Measurements from ENCODE around the gene CMTM2. TPM values are rescaled to one million over a fixed set of nuclear protein-coding genes. Genes with fewer than 3 reads are reported as not detected.

The CMTM2 gene
- polyA plus RNA-seq, 1 donor from 2014 or later: 0.25 TPM

- Histone ChIP-seq H2AFZ (ENCODE audit: low read depth, low read length) (no peak overlapping the region), H3K9me3 (ENCODE audit: low read length) (no peaks in the 10 kb centered on the region), H3K79me2 (replicated peaks; ENCODE audit: insufficient read depth, low read length) (no peaks in the 10 kb centered on the region), H3K9ac (ENCODE audit: low read length) (no peak overlapping the region), H3K4me3 (ENCODE audit: low read length) (no peak overlapping the region), H3K27me3 (ENCODE audit: insufficient read depth, low read depth, low read length) (no peaks in the 10 kb centered on the region), H4K20me1 (ENCODE audit: insufficient read depth) (no peaks in the 10 kb centered on the region), H3K9me2 (ENCODE audit: insufficient read depth, low read length) (no peaks in the 10 kb centered on the region), H3K36me3 (ENCODE audit: insufficient read depth, low read length) (peaks cover 4% of the 10 kb centered on the region), H3K27ac (ENCODE audit: low read length) (no peak overlapping the region), H3K4me2 (ENCODE audit: low read length) (no peak overlapping the region), H3F3A (ENCODE audit: insufficient read depth, low read length, poor library complexity, severe bottlenecking) (no peaks in the 10 kb centered on the region)
- TF ChIP-seq MXI1 (conservative IDR thresholded peaks at IDR 0.05; ENCODE audit: poor library complexity, severe bottlenecking): no peak
- TF ChIP-seq CTCF (IDR thresholded peaks at IDR 0.05; ENCODE audit: poor library complexity, severe bottlenecking): no peak
- no peak for TF ChIP-seq RAD21 (conservative IDR thresholded peaks at IDR 0.05)
- no peak for TF ChIP-seq EP300 (conservative IDR thresholded peaks at IDR 0.05; ENCODE audit: poor library complexity, severe bottlenecking)
These were observed 36.9 kb downstream of the CMTM2 start for GRCh38 chr16:66616169-66616568.

GRCh38 chr16:66616592-66616991, 37.3 kb downstream of the CMTM2 start:
- no peaks in the 10 kb centered on the region for H3F3A ChIP-seq (ENCODE audit: insufficient read depth, low read length, poor library complexity, severe bottlenecking)

More at GRCh38 chr16:66616592-66616991, 37.3 kb downstream of the CMTM2 start:
- Histone ChIP-seq H3K9ac (ENCODE audit: low read length) (no peak overlapping the region), H3K9me3 (ENCODE audit: low read length) (no peaks in the 10 kb centered on the region), H3K4me2 (ENCODE audit: low read length) (no peak overlapping the region), H3K27ac (ENCODE audit: low read length) (no peak overlapping the region), H3K4me3 (ENCODE audit: low read length) (no peak overlapping the region), H2AFZ (ENCODE audit: low read depth, low read length) (no peak overlapping the region), H3K79me2 (replicated peaks; ENCODE audit: insufficient read depth, low read length) (no peaks in the 10 kb centered on the region), H3K9me2 (ENCODE audit: insufficient read depth, low read length) (no peaks in the 10 kb centered on the region), H3K27me3 (ENCODE audit: insufficient read depth, low read depth, low read length) (no peaks in the 10 kb centered on the region), H4K20me1 (ENCODE audit: insufficient read depth) (no peaks in the 10 kb centered on the region), H3K36me3 (ENCODE audit: insufficient read depth, low read length) (peaks cover 4% of the 10 kb centered on the region)
- TF ChIP-seq, protein P1, sequence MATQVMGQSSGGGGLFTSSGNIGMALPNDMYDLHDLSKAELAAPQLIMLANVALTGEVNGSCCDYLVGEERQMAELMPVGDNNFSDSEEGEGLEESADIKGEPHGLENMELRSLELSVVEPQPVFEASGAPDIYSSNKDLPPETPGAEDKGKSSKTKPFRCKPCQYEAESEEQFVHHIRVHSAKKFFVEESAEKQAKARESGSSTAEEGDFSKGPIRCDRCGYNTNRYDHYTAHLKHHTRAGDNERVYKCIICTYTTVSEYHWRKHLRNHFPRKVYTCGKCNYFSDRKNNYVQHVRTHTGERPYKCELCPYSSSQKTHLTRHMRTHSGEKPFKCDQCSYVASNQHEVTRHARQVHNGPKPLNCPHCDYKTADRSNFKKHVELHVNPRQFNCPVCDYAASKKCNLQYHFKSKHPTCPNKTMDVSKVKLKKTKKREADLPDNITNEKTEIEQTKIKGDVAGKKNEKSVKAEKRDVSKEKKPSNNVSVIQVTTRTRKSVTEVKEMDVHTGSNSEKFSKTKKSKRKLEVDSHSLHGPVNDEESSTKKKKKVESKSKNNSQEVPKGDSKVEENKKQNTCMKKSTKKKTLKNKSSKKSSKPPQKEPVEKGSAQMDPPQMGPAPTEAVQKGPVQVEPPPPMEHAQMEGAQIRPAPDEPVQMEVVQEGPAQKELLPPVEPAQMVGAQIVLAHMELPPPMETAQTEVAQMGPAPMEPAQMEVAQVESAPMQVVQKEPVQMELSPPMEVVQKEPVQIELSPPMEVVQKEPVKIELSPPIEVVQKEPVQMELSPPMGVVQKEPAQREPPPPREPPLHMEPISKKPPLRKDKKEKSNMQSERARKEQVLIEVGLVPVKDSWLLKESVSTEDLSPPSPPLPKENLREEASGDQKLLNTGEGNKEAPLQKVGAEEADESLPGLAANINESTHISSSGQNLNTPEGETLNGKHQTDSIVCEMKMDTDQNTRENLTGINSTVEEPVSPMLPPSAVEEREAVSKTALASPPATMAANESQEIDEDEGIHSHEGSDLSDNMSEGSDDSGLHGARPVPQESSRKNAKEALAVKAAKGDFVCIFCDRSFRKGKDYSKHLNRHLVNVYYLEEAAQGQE (IDR thresholded peaks at IDR 0.05; ENCODE audit: borderline replicate concordance): no peak
- TF ChIP-seq RAD21 (conservative IDR thresholded peaks at IDR 0.05) (no peak), TAF1 (IDR thresholded peaks at IDR 0.05; ENCODE audit: low read depth) (no peak), SMC3 (conservative IDR thresholded peaks at IDR 0.05; ENCODE audit: poor library complexity) (no peak), CTCF (IDR thresholded peaks at IDR 0.05; ENCODE audit: poor library complexity, severe bottlenecking) (no peak), EP300 (conservative IDR thresholded peaks at IDR 0.05; ENCODE audit: poor library complexity, severe bottlenecking) (no peak), POLR2AphosphoS5 (IDR thresholded peaks at IDR 0.05) (no peak), EZH2 (IDR thresholded peaks at IDR 0.05; ENCODE audit: borderline replicate concordance, insufficient read depth, low read length, poor library complexity, severe bottlenecking) (no peak), MXI1 (conservative IDR thresholded peaks at IDR 0.05; ENCODE audit: poor library complexity, severe bottlenecking) (no peak)
